Osteoblast (primary cell): ENCODE results near the gene NUPR1. TPM values are rescaled to one million over a fixed set of nuclear protein-coding genes. Genes with fewer than 3 reads are reported as not detected.

ENCODE experiments used
- DNase-seq: peaks from one replicate; pipeline ENCODE4 v3.0.0; 2011; ENCODE audit warnings: low spot score, mixed read lengths; ENCODE audit not compliant: insufficient read length; ENCODE audit errors: missing footprints
- H2AFZ ChIP-seq: 2 replicates; pipeline ENCODE4 v1.6.0; 2011; ENCODE audit warnings: mild to moderate bottlenecking, low read length
- H3K27ac ChIP-seq: 2 replicates; pipeline ENCODE4 v1.5.1; 2011; ENCODE audit warnings: mild to moderate bottlenecking, low read depth, low read length, moderate library complexity
- H3K27me3 ChIP-seq: 2 replicates; pipeline ENCODE4 v1.6.0; 2012; ENCODE audit warnings: mild to moderate bottlenecking, control low read depth, inconsistent platforms, low read length, moderate library complexity; ENCODE audit not compliant: insufficient read depth
- H3K36me3 ChIP-seq: 2 replicates; pipeline ENCODE4 v1.5.1; 2011; ENCODE audit warnings: mild to moderate bottlenecking, low read length, control low read depth, moderate library complexity; ENCODE audit not compliant: insufficient read depth
- H3K4me1 ChIP-seq: 2 replicates; pipeline ENCODE4 v1.5.1; 2011; ENCODE audit warnings: mild to moderate bottlenecking, low read length, control low read depth, moderate library complexity; ENCODE audit not compliant: insufficient read depth
- H3K4me2 ChIP-seq: 2 replicates; pipeline ENCODE4 v1.6.0; 2011; ENCODE audit warnings: mild to moderate bottlenecking, low read length; ENCODE audit not compliant: insufficient read depth
- H3K4me3 ChIP-seq: fragments of 200-600 bp; sonication (generic); 3 replicates; pipeline ENCODE4 v1.5.1; 2012; ENCODE audit warnings: mild to moderate bottlenecking, low read length, inconsistent platforms; ENCODE audit not compliant: insufficient read depth
- H3K79me2 ChIP-seq: 2 replicates; pipeline ENCODE4 v1.6.0; 2012; ENCODE audit warnings: mild to moderate bottlenecking, low read length, control low read depth, inconsistent platforms; ENCODE audit not compliant: insufficient read depth
- H3K9me3 ChIP-seq: 2 replicates; pipeline ENCODE4 v1.5.1; 2011; ENCODE audit warnings: low read depth, low read length, control low read depth
- H4K20me1 ChIP-seq: 2 replicates; pipeline ENCODE4 v1.6.0; 2012; ENCODE audit warnings: mild to moderate bottlenecking, low read length, control low read depth; ENCODE audit not compliant: insufficient read depth
- total RNA-seq: library from RNA; depleted of rRNA; stranded (reverse); fragments of >200 nt; gene quantifications from 2 replicates; pipeline ENCODE4 v1.2.3, GENCODE V29; 2012
- TF ChIP-seq, protein P1 (sequence below): IDR thresholded peaks from 2 replicates; pipeline ENCODE4 v1.5.1; 2011; ENCODE audit warnings: mild to moderate bottlenecking, low read depth, low read length, moderate library complexity; ENCODE audit errors: extremely low read depth

NUPR1 gene
- total RNA-seq, 1 donor, result 27.9 TPM

DNA sequence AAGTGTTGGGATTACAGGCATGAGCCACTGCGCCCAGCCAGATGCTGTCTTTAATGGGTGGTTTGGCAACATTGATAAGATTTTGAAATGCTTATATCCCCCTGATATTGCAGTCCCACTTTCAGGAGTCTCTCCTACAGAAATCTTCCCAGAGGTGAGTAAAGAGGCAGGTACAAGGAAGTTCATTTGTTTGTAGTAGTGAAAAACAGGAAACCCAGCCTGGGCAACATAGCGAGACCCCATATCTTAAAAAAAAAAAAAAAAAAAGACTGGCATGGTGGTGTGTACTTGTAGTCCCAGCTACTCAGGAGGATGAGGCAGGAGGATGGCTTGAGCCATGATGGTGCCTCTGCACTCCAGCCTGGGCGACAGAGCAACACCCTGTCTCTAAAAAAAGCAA, 6.2 kb upstream of the NUPR1 start:
- Histone ChIP-seq H3K4me2 (no peak overlapping the region), H3K4me3 (no peak overlapping the region), H2AFZ (no peak overlapping the region), H4K20me1 (no peaks in the 10 kb centered on the region), H3K27me3 (no peaks in the 10 kb centered on the region), H3K36me3 (no peaks in the 10 kb centered on the region), H3K79me2 (no peaks in the 10 kb centered on the region), H3K9me3 (no peaks in the 10 kb centered on the region), H3K27ac (no peak overlapping the region), H3K4me1 (no peaks in the 10 kb centered on the region)
- TF ChIP-seq, protein P1, sequence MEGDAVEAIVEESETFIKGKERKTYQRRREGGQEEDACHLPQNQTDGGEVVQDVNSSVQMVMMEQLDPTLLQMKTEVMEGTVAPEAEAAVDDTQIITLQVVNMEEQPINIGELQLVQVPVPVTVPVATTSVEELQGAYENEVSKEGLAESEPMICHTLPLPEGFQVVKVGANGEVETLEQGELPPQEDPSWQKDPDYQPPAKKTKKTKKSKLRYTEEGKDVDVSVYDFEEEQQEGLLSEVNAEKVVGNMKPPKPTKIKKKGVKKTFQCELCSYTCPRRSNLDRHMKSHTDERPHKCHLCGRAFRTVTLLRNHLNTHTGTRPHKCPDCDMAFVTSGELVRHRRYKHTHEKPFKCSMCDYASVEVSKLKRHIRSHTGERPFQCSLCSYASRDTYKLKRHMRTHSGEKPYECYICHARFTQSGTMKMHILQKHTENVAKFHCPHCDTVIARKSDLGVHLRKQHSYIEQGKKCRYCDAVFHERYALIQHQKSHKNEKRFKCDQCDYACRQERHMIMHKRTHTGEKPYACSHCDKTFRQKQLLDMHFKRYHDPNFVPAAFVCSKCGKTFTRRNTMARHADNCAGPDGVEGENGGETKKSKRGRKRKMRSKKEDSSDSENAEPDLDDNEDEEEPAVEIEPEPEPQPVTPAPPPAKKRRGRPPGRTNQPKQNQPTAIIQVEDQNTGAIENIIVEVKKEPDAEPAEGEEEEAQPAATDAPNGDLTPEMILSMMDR, result no peak
- DNase-seq, result no peak

DNA sequence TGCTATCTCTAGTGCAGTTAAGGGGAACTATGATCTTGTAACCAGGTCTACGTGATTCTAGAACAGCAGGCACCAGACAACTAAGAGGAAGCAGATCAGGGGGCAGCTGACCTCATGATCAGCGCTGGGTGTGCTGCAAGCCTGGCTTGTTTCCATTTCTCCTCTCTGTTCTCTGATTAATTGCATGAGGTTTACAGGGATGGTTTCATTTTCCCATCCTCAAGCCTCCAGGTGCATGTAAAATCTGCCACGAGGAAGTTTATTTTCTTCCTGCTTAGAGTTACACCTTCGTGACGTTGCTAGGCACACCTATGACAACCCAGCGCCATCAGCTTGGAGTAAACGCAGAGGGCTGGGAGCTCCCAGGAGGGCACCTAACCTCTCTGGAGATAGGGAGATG, 4.3 kb upstream of the NUPR1 start:
- Histone ChIP-seq H3K4me2 (no peak overlapping the region), H3K79me2 (peaks cover 5% of the 10 kb centered on the region), H3K4me1 (peaks cover 9% of the 10 kb centered on the region), H3K9me3 (no peaks in the 10 kb centered on the region), H3K36me3 (no peaks in the 10 kb centered on the region), H3K4me3 (no peak overlapping the region), H3K27me3 (no peaks in the 10 kb centered on the region), H4K20me1 (no peaks in the 10 kb centered on the region), H2AFZ (no peak overlapping the region), H3K27ac (no peak overlapping the region)
- DNase-seq, result no peak
- TF ChIP-seq, protein P1, result no peak

DNA sequence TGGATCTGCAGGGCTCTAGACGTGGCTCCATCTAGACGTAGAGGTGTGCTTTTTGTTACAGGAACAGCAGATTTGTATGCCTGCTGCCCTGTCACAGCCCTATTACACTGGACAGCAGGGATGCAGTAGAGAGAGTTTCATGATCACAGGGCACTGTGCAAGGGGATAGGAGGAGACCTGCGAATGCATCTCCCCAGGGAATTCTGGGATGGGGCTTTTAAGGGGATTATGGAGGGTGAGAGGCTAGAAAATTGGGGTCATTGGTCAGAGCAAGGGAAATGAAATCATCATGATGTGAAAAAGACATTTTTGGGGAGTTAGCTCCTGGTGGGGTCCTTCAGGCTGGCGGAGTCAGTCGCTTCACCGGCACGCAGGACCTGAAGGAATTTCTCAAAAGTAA, 3.9 kb upstream of the NUPR1 start:
- no peak overlapping the region for H2AFZ ChIP-seq
- no peaks in the 10 kb centered on the region for H3K36me3 ChIP-seq
- no peaks in the 10 kb centered on the region for H4K20me1 ChIP-seq
- no peaks in the 10 kb centered on the region for H3K27me3 ChIP-seq
- peaks cover 10% of the 10 kb centered on the region for H3K79me2 ChIP-seq
- H3K9me3 ChIP-seq, result no peaks in the 10 kb centered on the region
- peaks cover 13% of the 10 kb centered on the region for H3K4me1 ChIP-seq
- H3K27ac ChIP-seq, result no peak overlapping the region
- H3K4me3 ChIP-seq, result no peak overlapping the region
- no peak for DNase-seq
- no peak overlapping the region for H3K4me2 ChIP-seq
- TF ChIP-seq, protein P1, result no peak

DNA sequence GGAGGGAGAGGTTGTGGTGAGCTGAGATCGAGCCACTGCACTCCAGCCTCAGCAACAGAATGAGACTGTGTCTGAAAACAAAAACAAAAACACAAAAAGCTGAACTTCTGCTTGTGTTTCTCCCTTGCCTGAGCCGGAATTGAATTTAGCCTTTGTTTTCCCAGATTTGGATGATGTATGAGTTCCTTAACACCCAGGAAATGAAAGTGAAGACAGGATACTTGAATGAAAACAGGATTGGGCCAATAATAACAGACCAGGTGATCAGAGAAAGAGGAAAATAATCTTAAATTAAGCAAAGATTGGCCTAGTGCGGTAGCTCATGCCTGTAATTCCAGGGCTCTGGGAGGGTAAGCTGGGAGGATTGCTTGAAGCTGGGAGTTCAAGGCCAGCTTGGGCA, 1.6 kb upstream of the NUPR1 start:
- no peak overlapping the region for H3K4me2 ChIP-seq
- H3K27me3 ChIP-seq, result no peaks in the 10 kb centered on the region
- H3K4me1 ChIP-seq, result peaks cover 19% of the 10 kb centered on the region
- peaks cover 4% of the 10 kb centered on the region for H3K36me3 ChIP-seq
- H4K20me1 ChIP-seq, result no peaks in the 10 kb centered on the region
- DNase-seq, result no peak
- no peak overlapping the region for H3K27ac ChIP-seq
- no peaks in the 10 kb centered on the region for H3K9me3 ChIP-seq
- TF ChIP-seq, protein P1, result no peak
- peak overlapping the region; percentile 1 for H2AFZ ChIP-seq
- H3K79me2 ChIP-seq, result peaks cover 17% of the 10 kb centered on the region
- no peak overlapping the region for H3K4me3 ChIP-seq
